Fibroblast of lung (primary cell): Measurements from ENCODE around the gene TRIL.
A peak's percentile ranks its signal among the peaks of the same experiment; 100 is the strongest.

Experiments
- EZH2 ChIP-seq: IDR thresholded peaks from 2 replicates; pipeline ENCODE4 v1.5.1; 2012; ENCODE audit warnings: low read length, control low read depth, mild to moderate bottlenecking; ENCODE audit errors: missing control alignments
- TF ChIP-seq, protein P1 (sequence below), 2 donors: IDR thresholded peaks in 1 of 2; conservative IDR thresholded peaks in 1 of 2; 1 replicate in 1 of 2; 2 replicates in 1 of 2; pipeline ENCODE4 v1.5.1; 2011 to 2012; ENCODE audit warnings: low read length in 2 of 2, control low read depth in 1 of 2, inconsistent platforms in 1 of 2, low read depth in 1 of 2, mild to moderate bottlenecking in 1 of 2

GRCh38 chr7:28926871-28927597 lies 31.1 kb downstream of the TRIL start:
- TF ChIP-seq, protein P1, sequence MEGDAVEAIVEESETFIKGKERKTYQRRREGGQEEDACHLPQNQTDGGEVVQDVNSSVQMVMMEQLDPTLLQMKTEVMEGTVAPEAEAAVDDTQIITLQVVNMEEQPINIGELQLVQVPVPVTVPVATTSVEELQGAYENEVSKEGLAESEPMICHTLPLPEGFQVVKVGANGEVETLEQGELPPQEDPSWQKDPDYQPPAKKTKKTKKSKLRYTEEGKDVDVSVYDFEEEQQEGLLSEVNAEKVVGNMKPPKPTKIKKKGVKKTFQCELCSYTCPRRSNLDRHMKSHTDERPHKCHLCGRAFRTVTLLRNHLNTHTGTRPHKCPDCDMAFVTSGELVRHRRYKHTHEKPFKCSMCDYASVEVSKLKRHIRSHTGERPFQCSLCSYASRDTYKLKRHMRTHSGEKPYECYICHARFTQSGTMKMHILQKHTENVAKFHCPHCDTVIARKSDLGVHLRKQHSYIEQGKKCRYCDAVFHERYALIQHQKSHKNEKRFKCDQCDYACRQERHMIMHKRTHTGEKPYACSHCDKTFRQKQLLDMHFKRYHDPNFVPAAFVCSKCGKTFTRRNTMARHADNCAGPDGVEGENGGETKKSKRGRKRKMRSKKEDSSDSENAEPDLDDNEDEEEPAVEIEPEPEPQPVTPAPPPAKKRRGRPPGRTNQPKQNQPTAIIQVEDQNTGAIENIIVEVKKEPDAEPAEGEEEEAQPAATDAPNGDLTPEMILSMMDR (conservative IDR thresholded peaks at IDR 0.05 in 1 of 2, IDR thresholded peaks at IDR 0.05 in 1 of 2; ENCODE audit: low read depth in 1 of 2, low read length in 2 of 2) = peak; percentile 78 to 82
- TF ChIP-seq EZH2 = no peak
